K562 (cell line): ENCODE results near the gene KIF3A. TPM values are rescaled to one million over a fixed set of nuclear protein-coding genes. Genes with fewer than 3 reads are reported as not detected.

Experiments used
- CBFA2T2 ChIP-seq: fragments of 450-650 bp; conservative IDR thresholded peaks from 2 replicates; pipeline ENCODE4 v1.6.1; 2017; ENCODE audit warnings: mild to moderate bottlenecking
- CEBPZ ChIP-seq: fragments of 150-350 bp; IDR thresholded peaks from 2 replicates; pipeline ENCODE4 v1.6.1; 2014; ENCODE audit warnings: low read depth, mild to moderate bottlenecking, low read length, borderline replicate concordance
- CHAMP1 ChIP-seq: fragments of 450-650 bp; IDR thresholded peaks from 2 replicates; pipeline ENCODE4 v1.6.1; 2016; ENCODE audit warnings: mild to moderate bottlenecking
- CHD1 ChIP-seq: fragments of 200-600 bp; sonication (generic); IDR thresholded peaks from one replicate; pipeline ENCODE4 v1.6.1; 2012; ENCODE audit warnings: mild to moderate bottlenecking, moderate library complexity, low read length, inconsistent platforms
- COPS2 ChIP-seq: fragments of 450-650 bp; conservative IDR thresholded peaks from 2 replicates; pipeline ENCODE4 v1.6.1; 2016; ENCODE audit warnings: mild to moderate bottlenecking, moderate library complexity
- HOXB6 ChIP-seq: fragments of 250-450 bp; sonication (Bioruptor Pico); IDR thresholded peaks from 2 replicates; pipeline ENCODE4 v1.5.1; 2022; ENCODE audit warnings: mild to moderate bottlenecking, borderline replicate concordance
- RNF2 ChIP-seq: sonication (generic); IDR thresholded peaks from 2 replicates; pipeline ENCODE4 v1.6.1; 2016
- SMAD4 ChIP-seq: fragments of 250-450 bp; sonication (Bioruptor Pico); conservative IDR thresholded peaks from 2 replicates; pipeline ENCODE4 v1.8.0; 2021; ENCODE audit warnings: inconsistent platforms, mild to moderate bottlenecking, moderate library complexity
- SNAPC5 ChIP-seq: fragments of 250-450 bp; sonication (Bioruptor Pico); IDR thresholded peaks from 2 replicates; pipeline ENCODE4 v1.8.0; 2021; ENCODE audit warnings: moderate library complexity, mild to moderate bottlenecking, inconsistent platforms
- SPI1 ChIP-seq: IDR thresholded peaks from 2 replicates; pipeline ENCODE4 v1.6.1; 2011; ENCODE audit warnings: low read depth, low read length, control low read depth, borderline replicate concordance
- ZNF197 ChIP-seq: fragments of 200-800 bp; sonication (Bioruptor generic); IDR thresholded peaks from 2 replicates; pipeline ENCODE4 v1.6.1; 2016; ENCODE audit warnings: low read depth, missing genetic modification characterization, missing compliant biosample characterization
- ZNF212 ChIP-seq: fragments of 450-650 bp; formaldehyde crosslinking; IDR thresholded peaks from 2 replicates; pipeline ENCODE4 v1.4.0; 2020; ENCODE audit warnings: mild to moderate bottlenecking
- ZNF282 ChIP-seq: sonication (generic); formaldehyde crosslinking; IDR thresholded peaks from 2 replicates; pipeline ENCODE4 v1.8.1; 2023; ENCODE audit warnings: missing genetic modification reagents
- ZNF507 ChIP-seq: conservative IDR thresholded peaks from 2 replicates; pipeline ENCODE4 v1.6.1; 2017; ENCODE audit warnings: missing genetic modification characterization, missing compliant biosample characterization
- ZNF77 ChIP-seq: fragments of 250-450 bp; sonication (Bioruptor Pico); IDR thresholded peaks from 2 replicates; pipeline ENCODE4 v1.5.0; 2020
- polyA plus RNA-seq, 8 experiments: library from polyadenylated mRNA; depleted of rRNA in 4 of 8; stranded (reverse) in 5 of 8; unstranded in 3 of 8; fragments of >200 nt; fragmentation: Nextera tagmentation in 2 of 8; fragmentation: Illumina TruSeq in 1 of 8; extraction: Ambion mirVana in 2 of 8; extraction: Trizol in 1 of 8; gene quantifications; 2 replicates each; pipeline versions ENCODE4 v1.2.1 to v1.2.3, GENCODE V29; 2011 to 2014; ENCODE audit warnings: inconsistent platforms in 1 of 8, missing spikeins in 1 of 8
- total RNA-seq, 7 experiments: library from RNA; depleted of rRNA in 6 of 7; stranded (reverse); fragments of >200 nt in 6 of 7; fragmentation: Illumina TruSeq in 2 of 7; extraction: Trizol in 2 of 7; gene quantifications; 2 replicates each; pipeline versions ENCODE4 v1.2.1 to v1.2.3, GENCODE V29; 2011 to 2021; ENCODE audit warnings: low replicate concordance in 1 of 7
- TF ChIP-seq, protein P1 (sequence below): fragments of 250-450 bp; sonication (Bioruptor Pico); IDR thresholded peaks from 2 replicates; pipeline ENCODE4 v1.4.0; 2020; ENCODE audit warnings: mild to moderate bottlenecking, moderate library complexity
- TF ChIP-seq, protein P2 (sequence below): fragments of 200-800 bp; sonication (Bioruptor generic); IDR thresholded peaks from 2 replicates; pipeline ENCODE4 v1.6.1; 2017; ENCODE audit warnings: missing genetic modification characterization, missing compliant biosample characterization

The KIF3A gene
- total and polyA plus RNA-seq, 9 of the 15 experiments (the other 6 are each of a cell fraction or from before 2014, with no cell fraction given): 1.5 to 7.8 (median 6.0) TPM

- TF ChIP-seq SNAPC5 (no peak), HOXB6 (CRISPR knock-in tag) (no peak), CBFA2T2 (peak; percentile 34; the same call in 1 of the 2 replicates), ZNF212 (CRISPR knock-in tag) (no peak), COPS2 (no peak), CEBPZ (no peak), RNF2 (no peak), CHD1 (no peak), SPI1 (peak; percentile 79), ZNF197 (no peak), ZNF507 (tag) (no peak), ZNF77 (no peak), SMAD4 (0 out of 2 replicates have a peak, but pooled peaks have one; percentile 20), CHAMP1 (no peak), ZNF282 (CRISPR knock-in tag) (no peak)
- TF ChIP-seq, protein P1, sequence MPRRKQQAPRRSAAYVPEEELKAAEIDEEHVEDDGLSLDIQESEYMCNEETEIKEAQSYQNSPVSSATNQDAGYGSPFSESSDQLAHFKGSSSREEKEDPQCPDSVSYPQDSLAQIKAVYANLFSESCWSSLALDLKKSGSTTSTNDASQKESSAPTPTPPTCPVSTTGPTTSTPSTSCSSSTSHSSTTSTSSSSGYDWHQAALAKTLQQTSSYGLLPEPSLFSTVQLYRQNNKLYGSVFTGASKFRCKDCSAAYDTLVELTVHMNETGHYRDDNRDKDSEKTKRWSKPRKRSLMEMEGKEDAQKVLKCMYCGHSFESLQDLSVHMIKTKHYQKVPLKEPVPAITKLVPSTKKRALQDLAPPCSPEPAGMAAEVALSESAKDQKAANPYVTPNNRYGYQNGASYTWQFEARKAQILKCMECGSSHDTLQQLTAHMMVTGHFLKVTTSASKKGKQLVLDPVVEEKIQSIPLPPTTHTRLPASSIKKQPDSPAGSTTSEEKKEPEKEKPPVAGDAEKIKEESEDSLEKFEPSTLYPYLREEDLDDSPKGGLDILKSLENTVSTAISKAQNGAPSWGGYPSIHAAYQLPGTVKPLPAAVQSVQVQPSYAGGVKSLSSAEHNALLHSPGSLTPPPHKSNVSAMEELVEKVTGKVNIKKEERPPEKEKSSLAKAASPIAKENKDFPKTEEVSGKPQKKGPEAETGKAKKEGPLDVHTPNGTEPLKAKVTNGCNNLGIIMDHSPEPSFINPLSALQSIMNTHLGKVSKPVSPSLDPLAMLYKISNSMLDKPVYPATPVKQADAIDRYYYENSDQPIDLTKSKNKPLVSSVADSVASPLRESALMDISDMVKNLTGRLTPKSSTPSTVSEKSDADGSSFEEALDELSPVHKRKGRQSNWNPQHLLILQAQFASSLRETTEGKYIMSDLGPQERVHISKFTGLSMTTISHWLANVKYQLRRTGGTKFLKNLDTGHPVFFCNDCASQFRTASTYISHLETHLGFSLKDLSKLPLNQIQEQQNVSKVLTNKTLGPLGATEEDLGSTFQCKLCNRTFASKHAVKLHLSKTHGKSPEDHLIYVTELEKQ: no peak
- TF ChIP-seq, protein P2, sequence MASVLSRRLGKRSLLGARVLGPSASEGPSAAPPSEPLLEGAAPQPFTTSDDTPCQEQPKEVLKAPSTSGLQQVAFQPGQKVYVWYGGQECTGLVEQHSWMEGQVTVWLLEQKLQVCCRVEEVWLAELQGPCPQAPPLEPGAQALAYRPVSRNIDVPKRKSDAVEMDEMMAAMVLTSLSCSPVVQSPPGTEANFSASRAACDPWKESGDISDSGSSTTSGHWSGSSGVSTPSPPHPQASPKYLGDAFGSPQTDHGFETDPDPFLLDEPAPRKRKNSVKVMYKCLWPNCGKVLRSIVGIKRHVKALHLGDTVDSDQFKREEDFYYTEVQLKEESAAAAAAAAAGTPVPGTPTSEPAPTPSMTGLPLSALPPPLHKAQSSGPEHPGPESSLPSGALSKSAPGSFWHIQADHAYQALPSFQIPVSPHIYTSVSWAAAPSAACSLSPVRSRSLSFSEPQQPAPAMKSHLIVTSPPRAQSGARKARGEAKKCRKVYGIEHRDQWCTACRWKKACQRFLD: peak; percentile 18; the same call in 1 of the 2 replicates
Observed at GRCh38 chr5:132661231-132662003, 75.9 kb downstream of the KIF3A start (continued).
